Neural progenitor cell (in vitro differentiated cells): ENCODE data around the gene BICDL1.

Source experiments
- CTCF ChIP-seq: fragments of 200-600 bp; sonication (generic); IDR thresholded peaks from 2 replicates; pipeline ENCODE4 v1.5.1; 2017; ENCODE audit warnings: antibody characterized with exemption, mild to moderate bottlenecking
- EZH2 ChIP-seq: fragments of 200-600 bp; sonication (generic); IDR thresholded peaks from 2 replicates; pipeline ENCODE4 v1.6.1; 2017; ENCODE audit warnings: antibody characterized with exemption, mild to moderate bottlenecking, moderate library complexity
- EZH2phosphoT487 ChIP-seq: fragments of 200-600 bp; sonication (generic); IDR thresholded peaks from 2 replicates; pipeline ENCODE4 v1.6.1; 2017; ENCODE audit warnings: antibody characterized with exemption

DNA sequence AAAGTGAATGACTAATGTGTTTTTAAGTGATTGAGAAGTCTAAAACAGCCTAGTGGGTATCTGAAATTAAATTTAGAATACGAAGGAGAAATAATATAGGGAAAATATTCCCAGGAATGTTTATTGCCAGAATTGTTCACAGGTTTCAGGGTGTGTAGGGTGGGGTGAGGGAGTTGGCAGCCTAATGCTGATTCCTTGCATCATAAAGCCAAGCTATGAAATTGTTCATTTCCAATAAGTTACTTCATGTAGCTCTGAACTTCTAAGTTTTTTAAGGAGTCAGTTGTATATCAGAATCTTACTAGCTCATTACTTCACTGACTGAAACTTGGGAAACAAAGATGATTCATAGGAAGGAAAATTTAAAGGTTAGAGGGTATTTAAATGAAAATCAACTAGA is 71.2 kb downstream of the BICDL1 start:
- TF ChIP-seq CTCF (no peak), EZH2 (no peak), EZH2phosphoT487 (no peak)
